GM12892 (cell line): ENCODE measurements around the gene SP3.

ENCODE experiments used
- POLR2A ChIP-seq: IDR thresholded peaks from 2 replicates; pipeline ENCODE4 v1.6.1; 2011; ENCODE audit warnings: low read depth, low read length, control low read depth
- POLR2AphosphoS5 ChIP-seq: IDR thresholded peaks from 2 replicates; pipeline ENCODE4 v1.6.1; 2011; ENCODE audit warnings: low read depth, low read length, control low read depth
- TAF1 ChIP-seq: IDR thresholded peaks from 2 replicates; pipeline ENCODE4 v1.6.1; 2011; ENCODE audit warnings: low read depth, mild to moderate bottlenecking, control low read depth, low read length, borderline replicate concordance

DNA sequence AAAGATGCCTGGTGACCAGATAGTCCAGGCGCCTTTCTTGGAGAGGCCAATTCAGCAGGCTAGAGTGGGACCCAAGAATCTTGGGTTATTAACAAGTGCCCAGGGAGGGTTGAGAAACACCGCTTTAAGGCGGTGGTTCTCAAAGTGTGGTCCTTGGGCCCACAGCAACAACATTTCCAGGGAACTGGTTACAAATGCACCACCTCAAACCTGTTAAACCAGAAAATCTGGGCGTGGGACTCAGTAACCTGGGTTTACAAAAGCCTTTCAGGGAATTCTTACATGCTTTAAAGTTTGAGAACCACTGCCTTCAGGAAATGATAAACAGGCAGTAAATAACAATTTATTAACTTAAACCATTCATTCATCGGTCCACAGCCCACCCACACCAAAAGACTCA, 92.5 kb downstream of the SP3 start:
- TF ChIP-seq POLR2AphosphoS5: no peak
- TF ChIP-seq POLR2A: no peak
- no peak for TF ChIP-seq TAF1
